Liver (tissue), 3 donors: ENCODE data around the gene ARGLU1.

Experiments
- EGR1 ChIP-seq, 2 donors: IDR thresholded peaks; 2 replicates each; pipeline ENCODE4 v1.6.1; 2016 to 2018; ENCODE audit warnings: antibody characterized with exemption in 2 of 2, low read depth in 2 of 2
- RAD21 ChIP-seq, 2 donors: IDR thresholded peaks; 2 replicates each; pipeline ENCODE4 v1.6.1; 2016; ENCODE audit warnings: antibody characterized with exemption in 2 of 2, mild to moderate bottlenecking in 2 of 2
- YY1 ChIP-seq: IDR thresholded peaks from 2 replicates; pipeline ENCODE4 v1.6.1; 2016; ENCODE audit warnings: antibody characterized with exemption, mild to moderate bottlenecking
- ZBTB33 ChIP-seq: IDR thresholded peaks from 2 replicates; pipeline ENCODE4 v1.6.1; 2016; ENCODE audit warnings: antibody characterized with exemption
- TF ChIP-seq, protein P1 (sequence below): IDR thresholded peaks from 2 replicates; pipeline ENCODE4 v1.6.1; 2016; ENCODE audit warnings: antibody characterized with exemption
- TF ChIP-seq, protein P2 (sequence below): fragments of 150-350 bp; IDR thresholded peaks from 2 replicates; pipeline ENCODE4 v1.5.1; 2017; ENCODE audit warnings: improper control_type of control experiment, low read depth, low read length; ENCODE audit not compliant: missing input control
- TF ChIP-seq, protein P3 (sequence below): IDR thresholded peaks from 2 replicates; pipeline ENCODE4 v1.6.1; 2016; ENCODE audit warnings: antibody characterized with exemption
- TF ChIP-seq, protein P4 (sequence below): IDR thresholded peaks from 2 replicates; pipeline ENCODE4 v1.6.1; 2016; ENCODE audit warnings: antibody characterized with exemption, mild to moderate bottlenecking
- donor health status: healthy.
- donor health status: healthy.

DNA sequence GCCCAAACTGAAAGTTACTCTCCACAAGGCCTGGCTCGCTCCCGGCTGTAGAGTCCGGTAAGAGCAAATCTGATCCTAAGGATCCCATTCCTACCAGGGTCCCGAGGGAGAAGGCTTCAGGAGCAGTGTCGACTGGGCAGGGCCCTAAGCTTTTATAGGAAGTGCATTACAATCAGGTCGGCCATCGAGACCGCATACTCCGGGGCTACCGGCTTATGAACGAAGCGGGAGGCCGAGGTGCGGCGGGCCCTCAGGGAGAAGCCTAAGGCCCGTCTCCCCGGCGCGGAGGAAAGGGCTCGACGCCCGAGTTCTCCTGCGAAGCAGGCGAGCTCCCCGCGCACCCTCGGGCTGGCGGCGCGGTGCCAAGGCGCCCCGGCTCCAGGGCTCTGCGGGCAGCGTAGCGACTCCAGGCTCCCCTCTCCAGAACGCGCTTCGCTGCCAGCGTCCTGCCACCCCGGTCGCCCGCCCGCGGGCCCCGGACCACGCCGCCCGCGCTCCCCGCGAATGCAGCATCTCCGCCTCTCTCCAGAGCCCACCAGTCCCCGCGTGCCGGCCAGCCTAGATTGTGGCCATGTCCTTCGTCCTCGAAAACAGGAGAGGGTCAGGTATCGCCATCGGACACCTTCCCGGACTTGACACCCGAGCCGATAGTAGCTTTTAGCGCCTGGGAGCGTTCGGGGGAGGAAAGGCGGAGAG lies 33.8 kb downstream of the ARGLU1 start:
- TF ChIP-seq, protein P1, sequence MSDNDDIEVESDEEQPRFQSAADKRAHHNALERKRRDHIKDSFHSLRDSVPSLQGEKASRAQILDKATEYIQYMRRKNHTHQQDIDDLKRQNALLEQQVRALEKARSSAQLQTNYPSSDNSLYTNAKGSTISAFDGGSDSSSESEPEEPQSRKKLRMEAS, result no peak
- TF ChIP-seq RAD21 (IDR thresholded peaks at IDR 0.05) (no peak), ZBTB33 (no peak), EGR1 (IDR thresholded peaks at IDR 0.05; ENCODE audit: low read depth in 2 of 2) (no peak), YY1 (no peak)
- TF ChIP-seq, protein P2, sequence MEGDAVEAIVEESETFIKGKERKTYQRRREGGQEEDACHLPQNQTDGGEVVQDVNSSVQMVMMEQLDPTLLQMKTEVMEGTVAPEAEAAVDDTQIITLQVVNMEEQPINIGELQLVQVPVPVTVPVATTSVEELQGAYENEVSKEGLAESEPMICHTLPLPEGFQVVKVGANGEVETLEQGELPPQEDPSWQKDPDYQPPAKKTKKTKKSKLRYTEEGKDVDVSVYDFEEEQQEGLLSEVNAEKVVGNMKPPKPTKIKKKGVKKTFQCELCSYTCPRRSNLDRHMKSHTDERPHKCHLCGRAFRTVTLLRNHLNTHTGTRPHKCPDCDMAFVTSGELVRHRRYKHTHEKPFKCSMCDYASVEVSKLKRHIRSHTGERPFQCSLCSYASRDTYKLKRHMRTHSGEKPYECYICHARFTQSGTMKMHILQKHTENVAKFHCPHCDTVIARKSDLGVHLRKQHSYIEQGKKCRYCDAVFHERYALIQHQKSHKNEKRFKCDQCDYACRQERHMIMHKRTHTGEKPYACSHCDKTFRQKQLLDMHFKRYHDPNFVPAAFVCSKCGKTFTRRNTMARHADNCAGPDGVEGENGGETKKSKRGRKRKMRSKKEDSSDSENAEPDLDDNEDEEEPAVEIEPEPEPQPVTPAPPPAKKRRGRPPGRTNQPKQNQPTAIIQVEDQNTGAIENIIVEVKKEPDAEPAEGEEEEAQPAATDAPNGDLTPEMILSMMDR, result no peak
- TF ChIP-seq, protein P3, sequence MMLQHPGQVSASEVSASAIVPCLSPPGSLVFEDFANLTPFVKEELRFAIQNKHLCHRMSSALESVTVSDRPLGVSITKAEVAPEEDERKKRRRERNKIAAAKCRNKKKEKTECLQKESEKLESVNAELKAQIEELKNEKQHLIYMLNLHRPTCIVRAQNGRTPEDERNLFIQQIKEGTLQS, result no peak
- TF ChIP-seq, protein P4, sequence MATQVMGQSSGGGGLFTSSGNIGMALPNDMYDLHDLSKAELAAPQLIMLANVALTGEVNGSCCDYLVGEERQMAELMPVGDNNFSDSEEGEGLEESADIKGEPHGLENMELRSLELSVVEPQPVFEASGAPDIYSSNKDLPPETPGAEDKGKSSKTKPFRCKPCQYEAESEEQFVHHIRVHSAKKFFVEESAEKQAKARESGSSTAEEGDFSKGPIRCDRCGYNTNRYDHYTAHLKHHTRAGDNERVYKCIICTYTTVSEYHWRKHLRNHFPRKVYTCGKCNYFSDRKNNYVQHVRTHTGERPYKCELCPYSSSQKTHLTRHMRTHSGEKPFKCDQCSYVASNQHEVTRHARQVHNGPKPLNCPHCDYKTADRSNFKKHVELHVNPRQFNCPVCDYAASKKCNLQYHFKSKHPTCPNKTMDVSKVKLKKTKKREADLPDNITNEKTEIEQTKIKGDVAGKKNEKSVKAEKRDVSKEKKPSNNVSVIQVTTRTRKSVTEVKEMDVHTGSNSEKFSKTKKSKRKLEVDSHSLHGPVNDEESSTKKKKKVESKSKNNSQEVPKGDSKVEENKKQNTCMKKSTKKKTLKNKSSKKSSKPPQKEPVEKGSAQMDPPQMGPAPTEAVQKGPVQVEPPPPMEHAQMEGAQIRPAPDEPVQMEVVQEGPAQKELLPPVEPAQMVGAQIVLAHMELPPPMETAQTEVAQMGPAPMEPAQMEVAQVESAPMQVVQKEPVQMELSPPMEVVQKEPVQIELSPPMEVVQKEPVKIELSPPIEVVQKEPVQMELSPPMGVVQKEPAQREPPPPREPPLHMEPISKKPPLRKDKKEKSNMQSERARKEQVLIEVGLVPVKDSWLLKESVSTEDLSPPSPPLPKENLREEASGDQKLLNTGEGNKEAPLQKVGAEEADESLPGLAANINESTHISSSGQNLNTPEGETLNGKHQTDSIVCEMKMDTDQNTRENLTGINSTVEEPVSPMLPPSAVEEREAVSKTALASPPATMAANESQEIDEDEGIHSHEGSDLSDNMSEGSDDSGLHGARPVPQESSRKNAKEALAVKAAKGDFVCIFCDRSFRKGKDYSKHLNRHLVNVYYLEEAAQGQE, result no peak
